RWPE1 (cell line): ENCODE data around the gene CYP2U1.
"Not testable (repeated sequence)": the region's sequence is repeated elsewhere in the genome, so short reads cannot be mapped to it uniquely, and the experiment has no call there.

ENCODE experiments used
- CTCF ChIA-PET: fragments of 350-600 bp; sonication (Branson Sonifier 250); formaldehyde crosslinking; extraction: SDS; loops from one replicate; lab custom pipeline; 2021; lab: Yijun Ruan, JAX
- POLR2A ChIA-PET: fragments of 400-600 bp; formaldehyde crosslinking; extraction: SDS; loops from one replicate; lab custom pipeline; 2020; ENCODE audit warnings: antibody characterized with exemption; ENCODE audit not compliant: low non-redundant PET; lab: Yijun Ruan, JAX
- DNase-seq: peaks from one replicate; pipeline ENCODE4 v3.0.0; 2012; ENCODE audit warnings: low spot score
- H3K27ac ChIP-seq: fragments of 450-650 bp; 2 replicates; pipeline ENCODE4 v1.5.1; 2017
- TF ChIP-seq, protein P1 (sequence below): fragments of 450-650 bp; conservative IDR thresholded peaks from 2 replicates; pipeline ENCODE4 v1.5.1; 2017; ENCODE audit warnings: low read depth, mild to moderate bottlenecking

CYP2U1 gene

DNA sequence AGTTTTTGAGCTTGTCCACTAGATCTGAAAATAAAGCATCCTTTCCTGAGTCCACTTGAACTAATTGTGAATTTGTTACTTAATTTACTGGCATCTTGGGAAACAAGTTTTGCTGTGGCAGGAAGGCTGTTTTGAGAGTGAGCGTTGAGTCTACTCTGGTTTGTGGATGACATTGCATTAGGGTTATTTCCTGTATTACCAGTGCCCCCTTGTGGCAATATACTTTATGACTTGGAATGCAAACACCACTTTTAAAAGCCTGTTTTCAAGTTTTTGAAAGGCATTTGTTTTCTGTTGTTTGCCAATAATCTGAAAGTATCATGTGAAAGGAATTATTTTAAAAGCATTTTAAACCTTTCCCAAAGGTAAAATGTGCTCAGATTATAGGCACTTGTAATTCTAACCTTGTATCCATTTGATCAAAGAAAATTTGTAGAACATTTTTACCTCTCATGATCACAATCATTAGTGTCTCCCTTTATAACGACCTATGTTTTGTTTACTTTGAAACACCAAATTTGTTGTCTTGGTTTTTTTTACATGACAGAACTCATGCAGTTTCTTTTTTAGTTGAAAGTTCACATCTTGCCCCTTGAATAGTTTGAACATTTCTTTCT is 18.0 kb upstream of the CYP2U1 start:
- DNase-seq, result peak; percentile 46
- POLR2A ChIA-PET, result no interaction called here
- H3K27ac ChIP-seq, result no peak overlapping the region
- TF ChIP-seq, protein P1, sequence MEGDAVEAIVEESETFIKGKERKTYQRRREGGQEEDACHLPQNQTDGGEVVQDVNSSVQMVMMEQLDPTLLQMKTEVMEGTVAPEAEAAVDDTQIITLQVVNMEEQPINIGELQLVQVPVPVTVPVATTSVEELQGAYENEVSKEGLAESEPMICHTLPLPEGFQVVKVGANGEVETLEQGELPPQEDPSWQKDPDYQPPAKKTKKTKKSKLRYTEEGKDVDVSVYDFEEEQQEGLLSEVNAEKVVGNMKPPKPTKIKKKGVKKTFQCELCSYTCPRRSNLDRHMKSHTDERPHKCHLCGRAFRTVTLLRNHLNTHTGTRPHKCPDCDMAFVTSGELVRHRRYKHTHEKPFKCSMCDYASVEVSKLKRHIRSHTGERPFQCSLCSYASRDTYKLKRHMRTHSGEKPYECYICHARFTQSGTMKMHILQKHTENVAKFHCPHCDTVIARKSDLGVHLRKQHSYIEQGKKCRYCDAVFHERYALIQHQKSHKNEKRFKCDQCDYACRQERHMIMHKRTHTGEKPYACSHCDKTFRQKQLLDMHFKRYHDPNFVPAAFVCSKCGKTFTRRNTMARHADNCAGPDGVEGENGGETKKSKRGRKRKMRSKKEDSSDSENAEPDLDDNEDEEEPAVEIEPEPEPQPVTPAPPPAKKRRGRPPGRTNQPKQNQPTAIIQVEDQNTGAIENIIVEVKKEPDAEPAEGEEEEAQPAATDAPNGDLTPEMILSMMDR, result peak; percentile 71
- CTCF ChIA-PET, result interaction anchor here (0.7 to 2.7 kb wide), 5 partner anchors 12 to 573 kb away, joined by 3 to 9 read pairs (median 4); no protein-coding TSS in a partner anchor

DNA sequence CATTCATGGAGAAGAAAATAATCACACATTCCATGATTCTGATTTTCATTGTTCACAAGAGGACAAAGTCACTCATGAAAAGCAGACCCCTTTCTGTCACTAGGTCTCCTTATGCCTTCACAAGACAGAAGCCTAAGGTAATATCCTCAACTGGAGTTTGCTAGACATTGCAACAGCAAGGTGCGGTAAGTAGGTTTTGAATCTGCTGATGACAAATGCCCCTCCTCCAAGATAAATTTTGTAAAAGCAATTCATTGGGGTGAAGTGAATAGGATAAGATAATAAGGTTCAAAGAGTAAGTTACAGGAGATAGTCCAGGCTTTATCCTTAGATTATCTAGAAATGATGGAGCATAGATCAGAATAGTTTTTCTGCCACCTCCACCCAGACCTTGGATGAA is 16.1 kb upstream of the CYP2U1 start:
- ChIA-PET CTCF (no interaction called here), POLR2A (no interaction called here)
- no peak for DNase-seq
- TF ChIP-seq, protein P1, result no peak
- no peak overlapping the region for H3K27ac ChIP-seq

DNA sequence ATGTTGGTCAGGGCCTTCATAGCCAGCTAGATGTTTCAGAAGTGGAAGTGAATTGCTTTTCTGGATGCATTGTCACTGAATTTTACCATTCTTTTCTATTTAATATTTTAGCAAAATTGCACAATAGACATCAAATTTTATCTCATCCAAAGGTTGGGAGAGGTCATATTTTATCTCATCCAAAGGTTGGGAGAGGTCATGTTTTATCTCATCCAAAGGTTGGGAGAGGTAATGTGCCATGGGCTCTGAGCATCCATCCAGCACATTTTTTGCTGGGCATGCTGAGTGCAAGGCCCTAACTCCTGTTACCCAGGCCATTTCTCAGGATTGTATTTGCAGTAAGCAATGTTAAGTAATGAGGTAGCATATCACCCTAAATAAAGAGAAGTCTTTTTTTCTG is 14.7 kb upstream of the CYP2U1 start:
- TF ChIP-seq, protein P1, result no peak
- ChIA-PET CTCF (no interaction called here), POLR2A (no interaction called here)

DNA sequence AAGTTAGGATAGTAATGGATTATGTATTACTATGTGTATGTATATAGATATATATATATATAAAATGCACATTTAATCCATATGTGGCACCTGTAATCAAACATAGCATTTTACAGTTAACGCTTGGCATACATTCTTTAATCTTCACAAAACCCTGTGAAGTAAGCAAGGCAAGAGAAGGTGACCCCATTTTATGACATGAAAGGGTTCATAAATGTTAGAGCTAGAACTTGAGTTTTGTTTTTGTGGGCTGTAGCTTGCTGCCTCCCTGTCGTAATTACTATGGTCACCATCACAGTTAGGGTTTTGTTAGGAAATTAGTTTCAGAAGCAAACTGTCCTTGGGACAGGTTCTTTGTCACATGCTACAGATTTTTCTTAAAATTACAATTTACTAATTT is 13.8 kb upstream of the CYP2U1 start:
- CTCF ChIA-PET, result no interaction called here
- POLR2A ChIA-PET, result no interaction called here
- no peak for DNase-seq
- no peak overlapping the region for H3K27ac ChIP-seq
- TF ChIP-seq, protein P1, result no peak

More for the DNA sequence above, 14.7 kb upstream of the CYP2U1 start:
- no peak for DNase-seq
- no peak overlapping the region for H3K27ac ChIP-seq

DNA sequence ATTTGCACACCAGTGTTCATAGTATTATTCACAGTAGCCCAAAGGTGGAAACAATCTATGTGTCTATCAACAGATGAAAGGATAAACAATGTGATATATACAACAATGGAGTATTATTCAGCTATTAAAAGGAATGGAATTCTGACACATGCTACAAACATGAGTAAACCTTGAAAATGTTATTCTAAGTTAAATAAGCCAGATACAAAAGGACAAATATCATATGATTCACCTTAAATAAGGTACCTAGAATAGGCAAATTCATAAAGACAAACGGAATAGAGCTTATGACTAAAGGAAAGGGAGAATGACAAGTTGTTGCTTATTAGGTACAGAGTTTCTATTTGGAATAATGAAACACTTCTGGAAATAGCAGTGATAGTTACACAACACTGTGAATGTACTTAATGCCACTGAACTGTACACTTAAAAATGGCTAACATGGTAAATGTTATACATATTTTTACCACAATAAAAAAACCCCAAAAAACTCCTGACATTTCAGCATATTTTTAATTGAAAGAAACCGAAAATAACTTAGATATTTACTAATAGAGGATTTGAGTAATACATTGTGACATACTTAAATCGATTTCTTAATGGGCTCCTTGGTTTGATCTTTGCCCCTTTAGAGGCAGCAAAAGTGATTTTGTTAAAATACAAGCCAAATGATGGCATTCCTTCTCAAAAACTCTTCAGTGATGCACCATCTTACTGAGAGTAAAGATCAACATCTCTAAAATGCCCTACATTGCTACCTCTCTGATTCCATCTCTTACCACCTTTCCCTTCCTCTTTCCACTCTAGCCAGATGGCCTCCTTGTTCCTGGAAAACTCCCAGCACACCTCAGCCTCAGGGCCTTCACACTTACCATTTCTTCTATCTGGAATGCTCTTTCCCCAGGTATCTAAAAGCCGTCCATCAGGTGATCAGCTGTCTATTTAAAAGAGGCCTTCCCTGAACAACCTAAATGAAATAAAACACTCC is 8.6 kb upstream of the CYP2U1 start:
- no peak for DNase-seq
- POLR2A ChIA-PET, result no interaction called here
- no peak overlapping the region for H3K27ac ChIP-seq
- CTCF ChIA-PET, result no interaction called here
- TF ChIP-seq, protein P1, result no peak

DNA sequence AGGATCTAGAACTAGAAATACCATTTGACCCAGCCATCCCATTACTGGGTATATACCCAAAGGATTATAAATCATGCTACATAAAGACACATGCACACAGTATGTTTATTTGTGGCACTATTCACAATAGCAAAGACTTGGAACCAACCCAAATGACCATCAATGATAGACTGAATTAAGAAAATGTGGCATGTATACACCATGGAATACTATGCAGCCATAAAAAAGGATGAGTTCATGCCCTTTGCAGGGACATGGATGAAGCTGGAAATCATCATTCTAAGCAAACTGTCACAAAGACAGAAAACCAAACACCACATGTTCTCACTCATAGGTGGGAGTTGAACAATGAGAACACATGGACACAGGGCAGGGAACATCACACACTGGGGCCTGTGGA is 5.6 kb upstream of the CYP2U1 start:
- H3K27ac ChIP-seq, POLR2A ChIA-PET, DNase-seq: not testable (repeated sequence)
- CTCF ChIA-PET, result interaction anchor here (0.6 kb wide), 2 partner anchors 13 to 24 kb away, joined by 4 to 5 read pairs; no protein-coding TSS in a partner anchor

DNA sequence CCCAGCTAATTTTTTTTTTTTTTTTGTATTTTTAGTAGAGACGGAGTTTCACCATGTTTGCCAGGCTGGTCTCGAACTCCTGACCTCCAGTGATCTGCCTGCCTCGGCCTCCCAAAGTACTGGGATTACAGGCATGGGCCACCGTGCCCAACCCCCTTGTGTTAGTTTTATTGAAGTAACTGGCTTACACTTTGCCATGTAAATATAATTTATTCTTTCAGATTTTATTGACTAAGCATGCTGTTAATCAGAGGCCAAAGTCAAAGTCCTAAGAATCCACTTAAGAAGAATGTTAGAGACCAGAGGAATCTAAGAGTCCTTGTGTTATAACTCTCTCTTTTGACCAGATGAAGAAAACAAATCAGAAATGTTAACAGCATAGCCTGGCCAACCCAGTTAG is 4.5 kb upstream of the CYP2U1 start:
- POLR2A ChIA-PET, DNase-seq, CTCF ChIA-PET, H3K27ac ChIP-seq: not testable (repeated sequence)
